Type B pancreatic cell (in vitro differentiated cells): Measurements from ENCODE around the gene EPHA6. TPM values are rescaled to one million over a fixed set of nuclear protein-coding genes. Genes with fewer than 3 reads are reported as not detected.

Experiments
- DNase-seq: peaks from one replicate; pipeline ENCODE4 v3.0.0; 2021; ENCODE audit warnings: mixed read lengths; ENCODE audit not compliant: unreplicated experiment; ENCODE audit errors: extremely low spot score
- H3K27ac Mint-ChIP-seq: 2 replicates; pipeline ENCODE4 v1.8.0; 2021; ENCODE audit warnings: mild to moderate bottlenecking, mixed read lengths
- H3K27me3 Mint-ChIP-seq: 2 replicates; pipeline ENCODE4 v1.8.0; 2021; ENCODE audit warnings: mixed read lengths
- H3K36me3 Mint-ChIP-seq: 2 replicates; pipeline ENCODE4 v1.8.0; 2021; ENCODE audit warnings: mixed read lengths
- H3K4me1 Mint-ChIP-seq: one replicate; pipeline ENCODE4 v1.8.0; 2021; ENCODE audit warnings: mixed read lengths; ENCODE audit not compliant: unreplicated experiment
- H3K4me3 Mint-ChIP-seq: 2 replicates; pipeline ENCODE4 v1.8.0; 2021; ENCODE audit warnings: mild to moderate bottlenecking, mixed read lengths
- H3K9me3 Mint-ChIP-seq: 2 replicates; pipeline ENCODE4 v1.8.0; 2021; ENCODE audit warnings: mixed read lengths
- CTCF ChIP-seq: fragments of 200-600 bp; sonication (generic); conservative IDR thresholded peaks from 2 replicates; pipeline ENCODE4 v1.5.0; 2021; ENCODE audit warnings: antibody characterized with exemption, mild to moderate bottlenecking
- total RNA-seq: library from RNA; stranded (reverse); gene quantifications from 2 replicates; pipeline ENCODE4 v1.2.1, GENCODE V29; 2021; ENCODE audit warnings: low replicate concordance

The EPHA6 gene
- total RNA-seq, 1 donor from 2014 or later = 9.9 TPM

DNA sequence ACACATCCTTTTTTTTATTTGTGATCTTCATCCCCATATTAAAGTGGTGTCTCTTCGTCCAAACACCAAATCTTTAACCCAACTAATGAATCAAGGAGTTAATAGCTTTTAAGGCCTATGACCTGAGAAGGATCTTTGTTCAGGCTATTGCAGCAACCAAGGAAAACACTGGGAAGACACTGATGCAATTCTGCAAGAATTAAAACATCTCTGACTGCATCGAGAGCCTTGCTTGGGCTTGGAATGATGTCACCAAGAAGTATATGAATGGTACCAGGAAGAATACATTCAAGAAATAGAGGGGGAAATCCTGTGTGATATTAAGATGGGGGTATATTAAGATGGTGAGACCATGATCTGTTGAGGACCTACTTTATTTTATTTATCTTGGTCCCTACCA, 736.0 kb downstream of the EPHA6 start:
- Mint-ChIP-seq H3K36me3 (no peaks in the 10 kb centered on the region), H3K9me3 (peaks cover 2% of the 10 kb centered on the region), H3K4me3 (no peak overlapping the region), H3K27ac (no peak overlapping the region), H3K27me3 (no peaks in the 10 kb centered on the region), H3K4me1 (no peaks in the 10 kb centered on the region)
- DNase-seq = no peak
- no peak for TF ChIP-seq CTCF

DNA sequence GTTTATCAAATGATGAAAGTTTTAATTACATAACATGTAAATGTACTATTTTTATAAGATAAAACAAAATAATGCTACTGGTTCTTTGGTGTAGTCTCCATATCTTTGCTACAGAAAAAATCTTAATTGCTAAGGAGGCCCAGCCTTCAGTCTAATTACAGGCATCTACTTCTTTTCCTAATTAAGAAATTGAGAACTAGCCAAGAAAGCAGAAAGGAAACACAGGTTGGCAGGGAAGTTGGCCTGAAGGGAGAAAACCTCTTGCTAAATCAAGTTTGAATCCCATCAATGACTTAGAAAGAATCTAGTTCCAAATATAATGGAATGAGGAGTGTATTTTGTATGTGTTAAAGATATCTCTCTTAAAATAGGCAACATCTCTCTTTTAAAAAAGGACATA, 737.8 kb downstream of the EPHA6 start:
- Mint-ChIP-seq H3K27ac (no peak overlapping the region), H3K4me3 (no peak overlapping the region), H3K9me3 (no peaks in the 10 kb centered on the region), H3K36me3 (no peaks in the 10 kb centered on the region), H3K4me1 (no peaks in the 10 kb centered on the region), H3K27me3 (no peaks in the 10 kb centered on the region)
- no peak for DNase-seq
- TF ChIP-seq CTCF = no peak

DNA sequence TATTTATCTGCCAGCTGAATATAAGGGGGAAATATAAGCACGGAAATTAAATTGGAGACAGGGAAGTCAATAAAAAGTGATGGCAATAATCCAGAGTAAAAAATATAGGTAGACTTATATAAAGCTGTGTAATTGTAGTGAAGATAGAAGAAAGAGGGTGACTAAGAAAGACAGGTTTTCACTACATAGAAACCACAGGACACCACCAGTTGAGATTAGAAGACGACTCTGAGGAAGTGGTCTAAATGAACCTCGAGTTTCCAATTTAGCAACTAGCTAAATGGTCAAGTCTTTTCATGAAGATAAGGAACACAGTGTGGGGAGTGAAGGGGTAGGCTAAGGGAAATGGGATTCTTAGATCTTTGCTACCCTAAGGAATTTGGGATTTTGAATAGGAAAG, 761.3 kb downstream of the EPHA6 start:
- Mint-ChIP-seq H3K27ac (no peak overlapping the region), H3K9me3 (no peaks in the 10 kb centered on the region), H3K27me3 (no peaks in the 10 kb centered on the region), H3K4me1 (peaks cover 22% of the 10 kb centered on the region), H3K36me3 (no peaks in the 10 kb centered on the region), H3K4me3 (no peak overlapping the region)
- no peak for DNase-seq
- no peak for TF ChIP-seq CTCF

- Mint-ChIP-seq H3K4me3 (no peak overlapping the region), H3K9me3 (no peaks in the 10 kb centered on the region), H3K36me3 (no peaks in the 10 kb centered on the region), H3K27ac (no peak overlapping the region), H3K27me3 (no peaks in the 10 kb centered on the region), H3K4me1 (peaks cover 22% of the 10 kb centered on the region)
- no peak for TF ChIP-seq CTCF
- no peak for DNase-seq
Observed at GRCh38 chr3:97576221-97576620, 761.8 kb downstream of the EPHA6 start.

DNA sequence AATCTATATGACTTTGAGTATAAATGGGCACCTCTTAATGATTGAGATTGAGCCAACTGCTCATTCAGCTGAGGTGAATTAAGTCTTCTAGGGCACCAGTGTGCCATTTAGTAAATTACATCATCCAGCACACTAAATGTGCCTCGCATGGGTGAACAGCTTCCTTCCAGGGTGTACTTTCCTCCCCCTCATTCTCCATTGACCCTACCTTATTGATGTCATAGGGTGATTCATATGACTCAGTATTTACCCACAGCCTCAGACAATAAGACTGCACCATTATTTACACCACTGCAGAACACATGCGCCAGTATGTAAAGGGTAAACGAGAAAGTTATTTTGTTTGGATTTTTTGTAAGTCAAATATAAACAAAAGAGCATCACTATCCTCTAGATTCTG, 765.0 kb downstream of the EPHA6 start:
- H3K9me3 Mint-ChIP-seq = no peaks in the 10 kb centered on the region
- no peak for TF ChIP-seq CTCF
- DNase-seq = no peak

GRCh38 chr3:97610626-97611025, 796.2 kb downstream of the EPHA6 start:
- TF ChIP-seq CTCF = no peak
- DNase-seq = no peak
- H3K4me3 Mint-ChIP-seq = no peak overlapping the region
- H3K27me3 Mint-ChIP-seq = peaks cover 5% of the 10 kb centered on the region
- no peaks in the 10 kb centered on the region for H3K36me3 Mint-ChIP-seq
- no peak overlapping the region for H3K27ac Mint-ChIP-seq
- H3K9me3 Mint-ChIP-seq = no peaks in the 10 kb centered on the region
- no peaks in the 10 kb centered on the region for H3K4me1 Mint-ChIP-seq

More for the DNA sequence above, 765.0 kb downstream of the EPHA6 start:
- Mint-ChIP-seq H3K27me3 (no peaks in the 10 kb centered on the region), H3K27ac (no peak overlapping the region), H3K36me3 (no peaks in the 10 kb centered on the region), H3K4me3 (no peak overlapping the region), H3K4me1 (peaks cover 17% of the 10 kb centered on the region)
